ENCODE data around the gene SPG7. TPM values are rescaled to one million over a fixed set of nuclear protein-coding genes. Genes with fewer than 3 reads are reported as not detected.

Gene SPG7
- total RNA-seq, 1 experiment from 2014 or later, result 119 TPM

DNA sequence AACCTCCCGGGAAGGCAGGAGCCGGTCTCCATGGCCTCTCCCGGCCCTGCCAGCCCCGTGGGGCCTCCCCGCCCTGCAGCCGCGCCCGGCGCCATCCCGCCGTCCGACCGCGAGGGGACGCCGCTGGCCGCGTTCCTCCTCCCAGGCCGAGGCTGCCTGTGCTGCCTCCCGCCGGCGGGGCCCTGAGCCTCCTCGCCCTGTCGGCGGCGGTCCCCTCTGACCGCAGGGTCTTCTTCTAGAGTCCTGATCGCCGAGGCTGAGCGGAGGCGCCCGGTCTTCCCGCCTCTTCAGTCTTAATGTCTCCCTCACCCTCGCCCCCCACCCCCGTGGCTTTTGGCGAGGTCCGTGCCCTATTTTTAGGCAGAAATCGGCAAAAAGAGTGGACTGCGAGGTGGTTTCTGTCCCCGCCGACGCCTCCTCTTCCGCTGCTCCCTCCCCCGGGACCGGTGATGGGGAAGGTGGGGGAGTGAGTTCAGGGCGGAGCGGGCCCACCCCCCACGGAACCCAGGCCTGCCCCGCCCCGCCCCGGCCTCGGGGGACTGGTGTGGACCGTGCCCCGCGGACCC, 66.6 kb downstream of the SPG7 start:
- peak overlapping the region; percentile 65 to 86 for H3K4me3 Mint-ChIP-seq
- H2BK20ac ChIP-seq (ENCODE audit: low read depth, low read length, poor library complexity, severe bottlenecking), result no peak overlapping the region
- no peak overlapping the region for H3K9ac ChIP-seq (ENCODE audit: extremely low read depth, insufficient read length, low read length)
- no peaks in the 10 kb centered on the region for H3K9me3 Mint-ChIP-seq
- H2BK5ac ChIP-seq (ENCODE audit: insufficient read length, low read length), result no peak overlapping the region
- no peak overlapping the region for H2AK5ac ChIP-seq (ENCODE audit: insufficient read length, low read length)
- H3K36me3 Mint-ChIP-seq (ENCODE audit: insufficient read depth in 1 of 3, low read depth in 3 of 3), result peaks cover 0 to 6% (median 4%) of the 10 kb centered on the region in 3 experiments; a peak in 5 of 7 replicates
- TF ChIP-seq, protein P1, sequence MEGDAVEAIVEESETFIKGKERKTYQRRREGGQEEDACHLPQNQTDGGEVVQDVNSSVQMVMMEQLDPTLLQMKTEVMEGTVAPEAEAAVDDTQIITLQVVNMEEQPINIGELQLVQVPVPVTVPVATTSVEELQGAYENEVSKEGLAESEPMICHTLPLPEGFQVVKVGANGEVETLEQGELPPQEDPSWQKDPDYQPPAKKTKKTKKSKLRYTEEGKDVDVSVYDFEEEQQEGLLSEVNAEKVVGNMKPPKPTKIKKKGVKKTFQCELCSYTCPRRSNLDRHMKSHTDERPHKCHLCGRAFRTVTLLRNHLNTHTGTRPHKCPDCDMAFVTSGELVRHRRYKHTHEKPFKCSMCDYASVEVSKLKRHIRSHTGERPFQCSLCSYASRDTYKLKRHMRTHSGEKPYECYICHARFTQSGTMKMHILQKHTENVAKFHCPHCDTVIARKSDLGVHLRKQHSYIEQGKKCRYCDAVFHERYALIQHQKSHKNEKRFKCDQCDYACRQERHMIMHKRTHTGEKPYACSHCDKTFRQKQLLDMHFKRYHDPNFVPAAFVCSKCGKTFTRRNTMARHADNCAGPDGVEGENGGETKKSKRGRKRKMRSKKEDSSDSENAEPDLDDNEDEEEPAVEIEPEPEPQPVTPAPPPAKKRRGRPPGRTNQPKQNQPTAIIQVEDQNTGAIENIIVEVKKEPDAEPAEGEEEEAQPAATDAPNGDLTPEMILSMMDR (conservative IDR thresholded peaks at IDR 0.05), result peak; percentile 84
- H3T11ph ChIP-seq (ENCODE audit: low read length), result no peak overlapping the region
- H3K23ac ChIP-seq (ENCODE audit: insufficient read length, low read depth, low read length), result no peak overlapping the region
- no peak overlapping the region for H4K91ac ChIP-seq (ENCODE audit: insufficient read length, low read depth, low read length)
- H3K23me2 ChIP-seq (ENCODE audit: insufficient read length, low read depth, low read length, poor library complexity, severe bottlenecking), result peaks cover 11% of the 10 kb centered on the region
- H3K27ac ChIP-seq (ENCODE audit: insufficient read length, low read depth, low read length), result no peak overlapping the region
- H3K79me1 ChIP-seq (ENCODE audit: insufficient read depth, low read depth, low read length, poor library complexity, severe bottlenecking), result no peaks in the 10 kb centered on the region
- peak; percentile 85 for DNase-seq
- no peak overlapping the region for H2BK15ac ChIP-seq (ENCODE audit: low read depth, low read length)
- H3K27ac Mint-ChIP-seq, result no peak overlapping the region
- peaks cover 2 to 6% of the 10 kb centered on the region in 2 experiments; a peak in 2 of 4 replicates for H3K4me1 Mint-ChIP-seq
- H3K56ac ChIP-seq (ENCODE audit: insufficient read length, low read depth, low read length), result no peak overlapping the region
- WGBS (ENCODE audit: extremely low coverage, insufficient read length, low lambda C conversion rate), result no CpG with 5 or more reads among the region's 55 CpGs
- no peaks in the 10 kb centered on the region for H3K79me2 ChIP-seq (ENCODE audit: insufficient read depth, low read length)
- H3K4me1 ChIP-seq (ENCODE audit: insufficient read depth, low read length), result no peaks in the 10 kb centered on the region
- no peak overlapping the region for H2AFZ ChIP-seq (ENCODE audit: low read length)
- H4K8ac ChIP-seq (replicated peaks; ENCODE audit: insufficient read length, low read depth, low read length), result no peak overlapping the region
- H3K27me3 Mint-ChIP-seq (ENCODE audit: low read depth), result peaks cover 60% of the 10 kb centered on the region
- H4K5ac ChIP-seq (ENCODE audit: insufficient read length, low read depth, low read length), result no peak overlapping the region
- H3K4me2 ChIP-seq (ENCODE audit: insufficient read depth, insufficient read length, low read length), result peak overlapping the region; percentile 42
- H3K14ac ChIP-seq (ENCODE audit: insufficient read depth, low read length), result peak overlapping the region; percentile 77; the same call in 1 of the 2 replicates
- H3K18ac ChIP-seq (ENCODE audit: insufficient read length, low read depth, low read length), result peak overlapping the region; percentile 43
- no peaks in the 10 kb centered on the region for H3K9me3 ChIP-seq (ENCODE audit: control insufficient read depth, low read depth, low read length)
- no peaks in the 10 kb centered on the region for H4K20me1 ChIP-seq (ENCODE audit: control insufficient read depth, insufficient read depth, insufficient read length)
- H3K4ac ChIP-seq (ENCODE audit: low read depth, low read length), result no peak overlapping the region
- H2BK12ac ChIP-seq (ENCODE audit: insufficient read length, low read depth, low read length), result no peak overlapping the region
- H3K27me3 ChIP-seq (ENCODE audit: insufficient read depth, low read length), result peaks cover 3% of the 10 kb centered on the region; the same call in 1 of the 2 replicates
- no peak overlapping the region for H2BK120ac ChIP-seq (ENCODE audit: low read depth, low read length, poor library complexity, severe bottlenecking)
